Sigmoid colon (tissue), 7 donors: ENCODE data around the gene RCE1. TPM values are rescaled to one million over a fixed set of nuclear protein-coding genes. Genes with fewer than 3 reads are reported as not detected.
A peak's percentile ranks its signal among the peaks of the same experiment; 100 is the strongest.

Experiments
- DNase-seq: peaks from one replicate; pipeline ENCODE4 v3.0.0-alpha.2; 2019
- H3K27ac ChIP-seq, 4 donors: fragments of 200-600 bp; sonication (generic); one replicate each; pipeline ENCODE4 v1.5.1; 2016 to 2019; ENCODE audit warnings: mild to moderate bottlenecking in 1 of 4
- H3K27me3 ChIP-seq, 3 donors: fragments of 200-600 bp; sonication (generic); one replicate each; pipeline ENCODE4 v1.5.1; 2019; ENCODE audit warnings: mild to moderate bottlenecking in 1 of 3
- H3K36me3 ChIP-seq, 4 donors: fragments of 200-600 bp; sonication (generic); one replicate each; pipeline ENCODE4 v1.5.1; 2016 to 2019
- H3K4me1 ChIP-seq, 4 donors: fragments of 200-600 bp; sonication (generic); one replicate each; pipeline ENCODE4 v1.5.1; 2017 to 2019
- H3K4me3 ChIP-seq, 4 donors: fragments of 200-600 bp; sonication (generic); one replicate each; pipeline ENCODE4 v1.5.1; 2017 to 2019; ENCODE audit warnings: mild to moderate bottlenecking in 2 of 4, moderate library complexity in 1 of 4
- H3K9me3 ChIP-seq, 4 donors: fragments of 200-600 bp in 3 of 4; sonication (generic) in 3 of 4; one replicate each; pipeline versions ENCODE4 v1.5.1 to v1.6.1; 2013 to 2019
- EP300 ChIP-seq, 4 donors: sonication (generic); formaldehyde crosslinking; IDR thresholded peaks; one replicate each; pipeline ENCODE4 v1.6.1; 2017; ENCODE audit warnings: antibody characterized with exemption in 4 of 4
- POLR2A ChIP-seq, 2 donors: fragments of 450-650 bp; IDR thresholded peaks; one replicate each; pipeline ENCODE4 v1.6.1; 2016; ENCODE audit warnings: antibody characterized with exemption in 2 of 2, mild to moderate bottlenecking in 2 of 2, moderate library complexity in 2 of 2
- POLR2AphosphoS5 ChIP-seq, 4 donors: sonication (generic); formaldehyde crosslinking; IDR thresholded peaks; one replicate each; pipeline ENCODE4 v1.6.1; 2017; ENCODE audit warnings: antibody characterized with exemption in 4 of 4
- WGBS, 2 donors: extraction: QIAGEN DNeasy Blood & Tissue Kit; methylation state at CpG; one replicate each; pipeline ENCODE4 v1.1.7; 2013; 5-methylcytosine and 5-hydroxymethylcytosine counted together
- intact Hi-C: fragments of 100-400 bp; cut with DNase I; formaldehyde crosslinking; loops from one replicate; pipeline ENCODE4 v1.15.1; 2023
- polyA plus RNA-seq, 3 donors: library from polyadenylated mRNA; stranded (reverse); fragments of 200-250 nt; gene quantifications; one replicate each; pipeline ENCODE4 v1.2.3, GENCODE V29; 2013
- total RNA-seq, 4 donors: library from RNA; depleted of rRNA; stranded (reverse); fragments of >200 nt; gene quantifications; one replicate each; pipeline ENCODE4 v1.1.0, GENCODE V29; 2016
- TF ChIP-seq, protein P1 (sequence below), 4 experiments: fragments of 450-650 bp in 3 of 4; fragments of 200-600 bp in 1 of 4; IDR thresholded peaks; one replicate each; pipeline ENCODE4 v1.5.1; 2016 to 2019; ENCODE audit warnings: antibody characterized with exemption in 4 of 4, mild to moderate bottlenecking in 3 of 4, moderate library complexity in 2 of 4
- donor health status: healthy with polysubstance abuse.
- donor health status: Bipolar disorder and iron deficiency.
- donor health status: healthy.

RCE1 gene
- total and polyA plus RNA-seq, 7 donors, result 6.1 to 23.0 (median 8.4) TPM

DNA sequence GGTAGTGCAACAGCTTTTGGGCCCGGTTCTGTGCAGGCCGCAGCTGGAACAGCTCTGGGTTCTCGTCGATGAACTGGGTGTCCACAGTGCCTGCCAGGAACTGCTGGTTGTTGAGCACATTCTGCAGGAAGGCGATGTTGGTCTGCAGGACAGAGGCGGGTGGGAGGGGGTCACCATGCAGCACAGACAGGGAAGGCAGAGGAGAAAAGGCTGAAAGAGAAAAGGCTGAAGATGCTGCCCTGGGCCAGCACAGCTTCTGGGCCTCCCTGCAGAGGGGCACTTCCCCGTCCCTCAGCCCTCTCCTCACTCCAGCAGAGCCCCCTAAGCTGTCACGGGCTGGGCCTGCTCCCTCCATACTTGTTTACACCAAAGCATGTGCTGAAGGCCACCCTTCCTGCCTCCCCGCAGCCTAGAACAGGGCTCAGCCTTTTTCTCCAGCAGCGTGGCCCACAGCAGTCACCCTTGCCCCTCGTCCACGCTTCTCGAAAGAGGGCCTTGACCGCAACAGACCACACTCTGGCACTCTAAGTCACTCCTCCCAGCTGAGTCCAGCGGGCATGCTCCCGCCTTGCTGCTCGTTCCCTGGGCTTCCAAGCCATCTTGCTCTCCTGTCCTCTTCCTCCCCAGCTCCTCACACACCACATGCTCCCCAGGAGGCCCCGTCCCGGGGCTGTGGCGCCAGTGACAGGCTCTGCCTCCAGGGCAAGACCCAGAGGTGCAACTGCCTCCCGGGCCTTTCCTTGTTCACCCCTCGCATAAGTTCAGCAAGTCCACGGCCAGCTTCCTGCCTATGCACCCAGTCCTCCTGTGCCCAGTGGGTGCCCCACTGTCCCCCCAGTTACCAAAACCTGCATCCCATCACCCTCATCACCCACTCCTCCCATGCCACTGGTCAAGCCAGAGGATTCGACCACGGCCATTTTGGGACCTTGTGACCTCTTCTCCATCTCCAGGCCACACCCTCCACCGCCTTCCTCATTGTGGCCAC lies 10.3 kb downstream of the RCE1 start:
- WGBS, 2 donors, result 92 to 94% methylated on average over 26 of the region's 26 CpGs
- Histone ChIP-seq H3K27me3 (no peaks in the 10 kb centered on the region), H3K9me3 (no peaks in the 10 kb centered on the region), H3K4me3 (no peak overlapping the region), H3K4me1 (peaks cover 0 to 15% (median 10%) of the 10 kb centered on the region in 4 donors), H3K36me3 (peaks cover 0 to 3% (median 0%) of the 10 kb centered on the region in 4 donors), H3K27ac (no peak overlapping the region)
- intact Hi-C loops, result no loop called here
- DNase-seq, result peak; percentile 63
- TF ChIP-seq, protein P1, sequence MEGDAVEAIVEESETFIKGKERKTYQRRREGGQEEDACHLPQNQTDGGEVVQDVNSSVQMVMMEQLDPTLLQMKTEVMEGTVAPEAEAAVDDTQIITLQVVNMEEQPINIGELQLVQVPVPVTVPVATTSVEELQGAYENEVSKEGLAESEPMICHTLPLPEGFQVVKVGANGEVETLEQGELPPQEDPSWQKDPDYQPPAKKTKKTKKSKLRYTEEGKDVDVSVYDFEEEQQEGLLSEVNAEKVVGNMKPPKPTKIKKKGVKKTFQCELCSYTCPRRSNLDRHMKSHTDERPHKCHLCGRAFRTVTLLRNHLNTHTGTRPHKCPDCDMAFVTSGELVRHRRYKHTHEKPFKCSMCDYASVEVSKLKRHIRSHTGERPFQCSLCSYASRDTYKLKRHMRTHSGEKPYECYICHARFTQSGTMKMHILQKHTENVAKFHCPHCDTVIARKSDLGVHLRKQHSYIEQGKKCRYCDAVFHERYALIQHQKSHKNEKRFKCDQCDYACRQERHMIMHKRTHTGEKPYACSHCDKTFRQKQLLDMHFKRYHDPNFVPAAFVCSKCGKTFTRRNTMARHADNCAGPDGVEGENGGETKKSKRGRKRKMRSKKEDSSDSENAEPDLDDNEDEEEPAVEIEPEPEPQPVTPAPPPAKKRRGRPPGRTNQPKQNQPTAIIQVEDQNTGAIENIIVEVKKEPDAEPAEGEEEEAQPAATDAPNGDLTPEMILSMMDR (IDR thresholded peaks at IDR 0.05), result no peak
- no peak for TF ChIP-seq POLR2A (IDR thresholded peaks at IDR 0.05)
- TF ChIP-seq POLR2AphosphoS5 (IDR thresholded peaks at IDR 0.05), result no peak

DNA sequence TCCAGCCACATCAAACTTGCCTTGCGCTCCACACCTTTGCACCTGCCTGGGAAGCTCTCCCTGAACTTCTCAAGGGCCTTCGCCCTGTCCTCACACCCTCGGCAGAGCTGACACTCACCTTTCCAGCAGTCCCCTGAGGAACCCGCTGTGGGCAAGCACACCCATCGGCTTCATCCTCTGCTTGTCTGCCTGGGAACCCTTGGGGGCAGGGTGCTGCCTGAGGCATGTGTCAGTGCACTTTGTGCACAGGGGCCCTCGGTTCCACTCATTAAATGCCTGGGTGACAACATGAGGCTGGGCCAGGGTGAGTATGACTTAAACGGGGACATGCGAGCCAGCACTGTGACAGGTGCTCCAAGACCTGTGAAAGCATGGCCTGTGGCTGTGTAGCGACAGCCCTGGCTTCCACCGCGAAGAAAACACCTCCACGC lies 11.0 kb downstream of the RCE1 start:
- Histone ChIP-seq H3K27me3 (no peaks in the 10 kb centered on the region), H3K9me3 (no peaks in the 10 kb centered on the region), H3K4me3 (no peak overlapping the region), H3K4me1 (peaks cover 0 to 15% (median 10%) of the 10 kb centered on the region in 4 donors), H3K36me3 (no peaks in the 10 kb centered on the region), H3K27ac (no peak overlapping the region)
- intact Hi-C loops, result no loop called here
- DNase-seq, result no peak
- no peak for TF ChIP-seq EP300 (IDR thresholded peaks at IDR 0.05)
- no peak for TF ChIP-seq POLR2AphosphoS5 (IDR thresholded peaks at IDR 0.05)
- TF ChIP-seq, protein P1 (IDR thresholded peaks at IDR 0.05), result no peak
- no peak for TF ChIP-seq POLR2A (IDR thresholded peaks at IDR 0.05)
- 92 to 94% methylated on average over 12 of the region's 12 CpGs for WGBS, 2 donors

DNA sequence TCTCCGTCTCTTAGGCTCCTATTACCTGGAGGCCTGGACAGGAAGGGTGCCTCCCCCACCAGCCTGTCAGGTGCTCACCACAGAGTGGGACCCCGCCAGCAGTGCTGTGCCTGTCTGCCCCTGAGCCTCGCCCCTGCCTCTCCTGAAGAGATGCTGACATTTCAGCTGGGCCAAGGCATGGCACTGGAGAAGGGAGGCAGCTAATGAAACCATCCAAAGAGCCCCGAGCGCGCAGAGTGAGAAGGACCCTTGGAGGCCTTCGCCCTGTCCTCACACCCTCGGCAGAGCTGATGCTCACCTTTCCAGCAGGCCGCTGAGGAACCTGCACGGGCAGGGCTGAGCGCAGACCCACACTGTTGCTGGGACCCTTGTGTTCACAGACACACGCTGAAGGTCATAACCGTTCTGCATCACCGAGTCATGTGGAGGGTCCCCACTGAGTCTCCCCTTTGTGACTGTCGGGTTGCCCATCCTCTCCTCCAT lies 11.5 kb downstream of the RCE1 start:
- 97 to 98% methylated on average over 15 of the region's 15 CpGs for WGBS, 2 donors
- no peak overlapping the region for H3K27ac ChIP-seq

DNA sequence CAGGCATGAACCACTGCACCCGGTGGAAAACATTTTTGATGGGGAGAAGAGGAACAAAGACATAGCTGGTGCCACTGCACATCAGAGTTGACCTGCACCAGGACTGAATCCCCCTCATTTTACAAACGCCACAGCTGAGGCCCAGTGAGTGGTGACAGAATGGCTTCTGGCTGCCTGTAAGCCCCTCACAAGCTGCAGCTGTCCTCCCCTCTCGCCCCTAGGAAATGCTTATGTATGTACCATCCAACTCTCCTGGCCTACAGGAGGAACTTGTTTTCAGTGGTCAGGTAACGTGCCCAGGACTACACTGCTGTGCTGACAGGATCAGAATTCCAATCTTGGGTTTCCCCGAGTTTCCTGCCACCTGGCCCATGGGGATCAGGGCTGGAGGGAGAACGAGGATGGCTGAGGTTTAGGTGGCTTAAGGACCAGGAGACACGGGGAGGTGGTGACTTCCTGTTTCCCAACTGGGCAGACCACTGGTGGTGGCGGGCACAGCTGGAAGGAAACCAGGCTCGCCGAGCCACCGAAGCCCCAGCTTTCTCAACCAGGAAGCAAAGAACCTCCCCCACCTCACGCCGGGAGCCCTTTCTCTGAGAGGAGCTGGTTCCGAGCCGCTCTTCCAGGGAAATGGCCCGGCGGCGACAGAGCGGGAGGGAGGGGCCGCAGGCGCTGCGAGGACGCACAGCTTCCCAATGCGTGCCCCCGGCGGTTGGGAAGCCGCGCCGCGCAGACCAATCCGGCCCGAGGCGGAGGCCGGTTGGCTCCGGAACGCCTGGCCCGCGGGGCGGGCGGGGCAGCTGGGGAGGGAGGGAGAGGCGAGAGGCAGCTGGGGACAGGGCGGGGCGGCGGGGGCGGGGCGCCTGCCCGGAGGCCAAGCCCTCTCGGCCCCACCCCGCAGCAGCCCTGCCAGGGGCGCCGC lies 12.6 kb downstream of the RCE1 start:
- DNase-seq, result peak; percentile 96
- WGBS, 2 donors, result 4 to 5% methylated on average over 51 of the region's 51 CpGs
- peaks cover 0 to 15% (median 10%) of the 10 kb centered on the region in 4 donors for H3K4me1 ChIP-seq
- H3K27me3 ChIP-seq, result no peaks in the 10 kb centered on the region
- H3K4me3 ChIP-seq, result peak overlapping the region; percentile 45 to 75 (median 56)
- TF ChIP-seq POLR2AphosphoS5 (IDR thresholded peaks at IDR 0.05) (peak; percentile 48 to 90 (median 76)), POLR2A (IDR thresholded peaks at IDR 0.05) (peak; percentile 51 to 70), EP300 (IDR thresholded peaks at IDR 0.05) (no peak)
- TF ChIP-seq, protein P1 (IDR thresholded peaks at IDR 0.05), result no peak
- H3K27ac ChIP-seq, result peak overlapping the region; percentile 85 to 90 (median 86)
- H3K9me3 ChIP-seq, result no peaks in the 10 kb centered on the region
- H3K36me3 ChIP-seq, result no peaks in the 10 kb centered on the region
- intact Hi-C loops, result loop anchor here (2.0 kb wide), 1 partner anchor 27 kb away; no protein-coding TSS in a partner anchor

More for the DNA sequence above, 11.5 kb downstream of the RCE1 start:
- DNase-seq, result peak; percentile 63
- Histone ChIP-seq H3K36me3 (no peaks in the 10 kb centered on the region), H3K9me3 (no peaks in the 10 kb centered on the region), H3K4me3 (no peak overlapping the region), H3K27me3 (no peaks in the 10 kb centered on the region), H3K4me1 (peaks cover 0 to 15% (median 10%) of the 10 kb centered on the region in 4 donors)
- intact Hi-C loops, result no loop called here
- TF ChIP-seq EP300 (IDR thresholded peaks at IDR 0.05) (no peak), POLR2A (IDR thresholded peaks at IDR 0.05) (no peak), POLR2AphosphoS5 (IDR thresholded peaks at IDR 0.05) (no peak)
- TF ChIP-seq, protein P1 (IDR thresholded peaks at IDR 0.05), result no peak
